HepG2 (cell line): Measurements from ENCODE around the gene ASB14. TPM values are rescaled to one million over a fixed set of nuclear protein-coding genes. Genes with fewer than 3 reads are reported as not detected.

Experiments used
- DMAP1 ChIP-seq: IDR thresholded peaks from 2 replicates; pipeline ENCODE4 v1.6.1; 2016
- EED ChIP-seq: sonication (generic); formaldehyde crosslinking; IDR thresholded peaks from 2 replicates; pipeline ENCODE4 v1.5.0; 2020; ENCODE audit warnings: mild to moderate bottlenecking, missing genetic modification reagents
- FOXK2 ChIP-seq: fragments of 450-650 bp; IDR thresholded peaks from 2 replicates; pipeline ENCODE4 v1.6.1; 2016
- KDM4B ChIP-seq: sonication (generic); formaldehyde crosslinking; IDR thresholded peaks from 2 replicates; pipeline ENCODE4 v1.4.0; 2020; ENCODE audit warnings: missing genetic modification reagents
- MXD3 ChIP-seq: IDR thresholded peaks from 2 replicates; pipeline ENCODE4 v1.6.1; 2016; ENCODE audit warnings: mild to moderate bottlenecking, missing biosample characterization, missing genetic modification reagents
- MXD4 ChIP-seq: IDR thresholded peaks from 2 replicates; pipeline ENCODE4 v1.6.1; 2016; ENCODE audit warnings: mild to moderate bottlenecking, missing biosample characterization, missing genetic modification reagents
- PLSCR1 ChIP-seq: sonication (generic); formaldehyde crosslinking; IDR thresholded peaks from 2 replicates; pipeline ENCODE4 v1.5.0; 2020; ENCODE audit warnings: missing genetic modification reagents, mild to moderate bottlenecking, borderline replicate concordance
- PRDM4 ChIP-seq: sonication (generic); formaldehyde crosslinking; IDR thresholded peaks from 2 replicates; pipeline ENCODE4 v1.9.0; 2021; ENCODE audit warnings: missing genetic modification reagents, borderline replicate concordance
- SNAPC5 ChIP-seq: sonication (generic); formaldehyde crosslinking; IDR thresholded peaks from 2 replicates; pipeline ENCODE4 v1.8.1; 2023; ENCODE audit warnings: mild to moderate bottlenecking, missing genetic modification reagents, borderline replicate concordance
- ZHX1 ChIP-seq: sonication (generic); formaldehyde crosslinking; IDR thresholded peaks from 2 replicates; pipeline ENCODE4 v1.8.1; 2022; ENCODE audit warnings: low read depth, mild to moderate bottlenecking, missing genetic modification reagents
- ZNF30 ChIP-seq: sonication (generic); formaldehyde crosslinking; IDR thresholded peaks from 2 replicates; pipeline ENCODE4 v1.5.0; 2020; ENCODE audit warnings: mild to moderate bottlenecking, missing genetic modification reagents
- ZNF580 ChIP-seq: IDR thresholded peaks from 2 replicates; pipeline ENCODE4 v1.6.1; 2016; ENCODE audit warnings: low read depth, borderline replicate concordance
- polyA plus RNA-seq, 8 experiments: library from polyadenylated mRNA; depleted of rRNA in 3 of 8; stranded (reverse) in 7 of 8; unstranded in 1 of 8; fragments of >200 nt; fragmentation: Illumina TruSeq in 4 of 8; extraction: Trizol in 4 of 8; gene quantifications; 2 replicates each; pipeline versions ENCODE4 v1.2.1 to v1.2.3, GENCODE V29; 2011 to 2016; ENCODE audit warnings: low read depth in 4 of 8, missing spikeins in 1 of 8, mixed read lengths in 1 of 8; ENCODE audit not compliant: insufficient read depth in 1 of 8
- total RNA-seq, 5 experiments: library from RNA; depleted of rRNA; stranded (reverse); fragments of >200 nt; fragmentation: Illumina TruSeq; extraction: Trizol; gene quantifications; 2 replicates each; pipeline ENCODE4 v1.2.3, GENCODE V29; 2016; ENCODE audit warnings: low read depth in 1 of 5

Gene ASB14
- total and polyA plus RNA-seq, 2 of the 13 experiments (the other 11 are each of a cell fraction or from before 2014, with no cell fraction given): not detected

- TF ChIP-seq ZHX1 (no peak), PLSCR1 (no peak), MXD4 (CRISPR knock-in tag) (no peak), KDM4B (no peak), ZNF30 (no peak), ZNF580 (CRISPR knock-in tag) (no peak), EED (no peak), DMAP1 (CRISPR knock-in tag) (no peak), PRDM4 (CRISPR knock-in tag) (no peak), SNAPC5 (CRISPR knock-in tag) (no peak), FOXK2 (no peak), MXD3 (CRISPR knock-in tag) (no peak)
Measured at GRCh38 chr3:57275393-57275792, 17.1 kb downstream of the ASB14 start (continued).
